NB4 (cell line): Measurements from ENCODE around the gene P2RX5.
A peak's percentile ranks its signal among the peaks of the same experiment; 100 is the strongest.

ENCODE experiments used
- CTCF ChIP-seq: IDR thresholded peaks from one replicate; pipeline ENCODE4 v1.5.1; 2012; ENCODE audit warnings: low read depth, low read length
- MAX ChIP-seq: IDR thresholded peaks from 2 replicates; pipeline ENCODE4 v1.6.1; 2011; ENCODE audit warnings: low read depth, low read length
- POLR2A ChIP-seq: IDR thresholded peaks from 2 replicates; pipeline ENCODE4 v1.6.1; 2011; ENCODE audit warnings: mild to moderate bottlenecking; ENCODE audit not compliant: insufficient read length; ENCODE audit errors: extremely low read depth

GRCh38 chr17:3723556-3724377, 27.8 kb upstream of the P2RX5 start, which contains the start of gene HASPIN:
- TF ChIP-seq CTCF (no peak), POLR2A (peak; percentile 59), MAX (0 out of 2 replicates have a peak, but pooled peaks have one; percentile 41)
